Caki2 (cell line): ENCODE results near the gene SPDYE16. TPM values are rescaled to one million over a fixed set of nuclear protein-coding genes. Genes with fewer than 3 reads are reported as not detected.
"Not testable (repeated sequence)": the region's sequence is repeated elsewhere in the genome, so short reads cannot be mapped to it uniquely, and the experiment has no call there.

Experiments
- DNase-seq: peaks from one replicate; pipeline ENCODE4 v3.0.0-alpha.2; 2015; ENCODE audit warnings: low read depth
- in situ Hi-C: cut with HindIII; loops from 2 replicates; pipeline ENCODE4 v1.10.0; 2016; ENCODE audit warnings: low sequenced_read_pairs, low pct_unique_long_range_greater_than_20kb, mixed read lengths
- total RNA-seq: library from RNA; depleted of rRNA; stranded (reverse); fragments of >200 nt; shearing (Covaris generic); gene quantifications from 2 replicates; pipeline ENCODE4 v1.2.3, GENCODE V29; 2014; ENCODE audit warnings: low replicate concordance; rRNA removed

Gene SPDYE16
- total RNA-seq = 2.2 TPM in 1 of 2 replicates, not detected in the other

- DNase-seq, in situ Hi-C loops: not testable (repeated sequence)
Measured at GRCh38 chr7:76543197-76543596, at the start of gene SPDYE16. SPDYE16 (minus strand) TSS chr7:76543297; CDS start chr7:76541459, 1,838 bp downstream.

DNA sequence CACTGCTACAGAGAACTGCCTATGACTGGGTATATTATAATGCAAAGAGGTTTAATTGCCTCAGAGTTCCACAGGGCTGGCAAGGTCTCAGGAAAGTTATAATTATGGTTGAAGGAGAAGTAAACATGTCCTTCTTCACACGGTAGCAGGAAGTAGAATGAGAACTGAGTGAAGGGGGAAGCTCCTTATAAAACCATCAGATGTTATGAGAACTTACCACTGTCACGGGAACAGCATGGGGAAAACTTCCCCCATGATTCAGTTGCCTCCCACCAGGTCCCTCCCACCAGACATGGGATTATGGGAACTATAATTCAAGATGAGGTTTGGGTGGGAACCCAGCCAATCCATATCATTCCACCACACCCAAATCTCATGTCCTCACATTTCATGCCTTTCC lies 49.6 kb upstream of the SPDYE16 start:
- DNase-seq, in situ Hi-C loops: not testable (repeated sequence)

GRCh38 chr7:76591602-76592304 lies 48.7 kb upstream of the SPDYE16 start:
- DNase-seq, in situ Hi-C loops: not testable (repeated sequence)

DNA sequence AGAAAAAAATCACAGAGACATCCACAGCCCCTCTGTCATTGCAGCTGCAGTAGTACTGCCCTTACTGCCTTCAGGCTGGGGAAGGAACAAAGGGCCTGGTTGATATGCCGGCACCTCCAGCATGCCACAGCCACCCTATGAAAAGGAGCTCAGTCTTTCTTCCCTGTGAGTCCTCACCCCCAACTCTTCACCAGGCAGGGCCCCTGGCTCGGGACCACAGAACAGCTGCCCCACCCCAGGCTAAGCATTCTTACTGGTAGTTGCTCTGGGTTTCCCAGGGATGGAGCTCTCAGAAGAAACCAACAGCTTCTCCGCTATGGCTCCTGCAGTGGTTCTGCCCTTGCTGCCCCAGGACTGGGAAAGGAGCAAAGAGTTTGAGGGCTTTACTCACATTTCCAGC lies 47.9 kb upstream of the SPDYE16 start:
- DNase-seq, in situ Hi-C loops: not testable (repeated sequence)

- in situ Hi-C loops, DNase-seq: not testable (repeated sequence)
Measured at GRCh38 chr7:76588586-76588985, 45.5 kb upstream of the SPDYE16 start.

- DNase-seq, in situ Hi-C loops: not testable (repeated sequence)
Measured at GRCh38 chr7:76586585-76587315, 43.7 kb upstream of the SPDYE16 start.

- in situ Hi-C loops = not testable (repeated sequence)
- peak; percentile 29 for DNase-seq
Measured at GRCh38 chr7:76583636-76584281, 40.7 kb upstream of the SPDYE16 start.

DNA sequence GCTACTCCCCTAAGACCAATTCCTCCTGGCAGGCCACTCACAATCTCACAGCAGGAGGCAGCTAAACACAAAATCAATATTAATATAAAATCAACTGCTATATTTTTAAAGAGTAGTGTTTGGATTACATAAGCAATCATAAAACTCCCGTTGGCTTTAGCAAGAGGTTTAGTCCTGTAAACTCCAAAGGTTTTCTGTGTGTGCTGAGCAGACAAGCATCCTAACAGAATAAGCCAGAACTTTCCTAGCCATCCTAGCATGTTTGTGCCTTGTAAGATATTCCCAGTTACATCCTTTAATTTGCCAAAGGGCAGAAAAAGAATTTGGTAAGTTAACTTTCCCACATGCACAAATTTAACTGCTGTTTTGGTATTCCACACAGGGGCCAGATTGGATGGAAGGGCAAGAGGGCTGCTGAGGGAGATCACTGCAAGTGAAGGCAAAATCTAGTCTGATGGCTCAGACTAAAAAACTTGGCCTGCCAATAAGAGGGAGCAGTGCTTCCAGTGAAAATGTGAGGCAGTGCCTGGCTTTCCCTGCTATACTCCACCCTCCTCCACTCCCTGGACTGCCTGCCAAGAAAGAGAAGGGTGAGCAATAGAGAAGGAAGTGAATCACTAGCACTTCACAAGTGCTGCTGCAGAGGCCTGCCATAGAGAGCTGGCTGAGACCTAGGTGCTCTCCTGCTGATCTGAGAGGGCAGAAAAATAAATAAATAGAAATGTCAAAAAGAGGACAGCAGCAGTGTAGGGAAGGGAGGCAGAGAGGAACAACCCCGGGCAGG lies 39.9 kb upstream of the SPDYE16 start:
- in situ Hi-C loops = not testable (repeated sequence)
- peak; percentile 75 for DNase-seq

DNA sequence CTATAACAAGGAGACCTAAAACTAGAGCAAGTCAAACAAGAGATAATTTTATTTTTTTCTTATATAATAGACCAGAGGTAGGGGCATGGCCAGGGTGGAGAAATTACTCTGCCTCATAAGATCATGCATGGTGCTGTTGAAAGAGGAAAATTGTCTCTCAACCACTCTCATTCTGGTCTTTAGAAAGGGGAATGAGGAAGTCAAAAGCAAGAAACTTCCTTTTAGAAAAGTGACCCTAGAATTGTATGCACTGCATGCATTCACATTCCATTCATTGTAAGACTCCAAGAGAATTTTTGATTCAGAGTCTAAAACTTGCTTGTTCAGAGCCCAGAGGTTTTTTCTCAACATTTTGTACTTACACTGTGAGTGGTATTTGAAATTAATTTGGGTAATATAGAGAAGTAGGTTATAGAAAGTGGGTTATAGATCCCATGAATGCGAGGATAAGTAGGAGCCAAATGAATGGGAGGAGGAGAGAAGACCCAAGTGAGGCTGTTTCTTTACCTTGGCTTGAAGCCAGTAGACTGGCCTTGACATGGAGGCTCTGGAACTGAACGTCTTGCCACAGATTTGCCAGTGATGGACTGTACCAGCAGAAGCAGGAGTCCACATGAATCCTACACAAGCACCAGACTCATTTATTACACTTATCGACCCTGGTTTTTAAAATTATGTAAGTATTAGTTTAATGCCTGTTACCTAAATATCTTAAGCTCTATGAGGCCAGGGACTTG lies 33.0 kb upstream of the SPDYE16 start:
- in situ Hi-C loops, DNase-seq: not testable (repeated sequence)

DNA sequence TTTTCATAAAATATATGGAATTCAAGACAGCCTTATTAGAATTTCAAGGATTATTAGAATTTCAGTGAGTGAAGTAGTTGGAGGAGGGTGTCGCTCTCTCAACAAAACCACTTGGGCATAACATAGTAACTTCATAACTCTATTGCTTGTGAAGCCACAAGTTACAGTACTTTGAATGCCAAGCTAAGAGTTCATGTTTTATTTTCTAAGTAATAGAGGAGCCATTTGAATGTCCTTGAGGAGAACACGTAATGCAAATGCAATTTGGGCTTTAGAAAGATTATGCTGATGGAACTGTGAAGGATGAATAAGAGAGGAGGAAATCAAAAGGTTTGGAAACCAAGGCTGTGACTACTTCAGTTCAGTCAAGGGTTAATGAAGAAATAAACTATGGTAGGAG lies 32.3 kb upstream of the SPDYE16 start:
- in situ Hi-C loops, DNase-seq: not testable (repeated sequence)

GRCh38 chr7:76572296-76572695 lies 29.2 kb upstream of the SPDYE16 start:
- in situ Hi-C loops, DNase-seq: not testable (repeated sequence)

GRCh38 chr7:76570324-76570775 lies 27.3 kb upstream of the SPDYE16 start:
- in situ Hi-C loops = not testable (repeated sequence)
- peak; percentile 50 for DNase-seq

GRCh38 chr7:76568742-76569141 lies 25.6 kb upstream of the SPDYE16 start:
- DNase-seq = peak; percentile 33
- in situ Hi-C loops = not testable (repeated sequence)

- DNase-seq, in situ Hi-C loops: not testable (repeated sequence)
Measured at GRCh38 chr7:76567753-76568152, 24.7 kb upstream of the SPDYE16 start.

GRCh38 chr7:76567311-76567710 lies 24.2 kb upstream of the SPDYE16 start:
- in situ Hi-C loops = not testable (repeated sequence)

DNA sequence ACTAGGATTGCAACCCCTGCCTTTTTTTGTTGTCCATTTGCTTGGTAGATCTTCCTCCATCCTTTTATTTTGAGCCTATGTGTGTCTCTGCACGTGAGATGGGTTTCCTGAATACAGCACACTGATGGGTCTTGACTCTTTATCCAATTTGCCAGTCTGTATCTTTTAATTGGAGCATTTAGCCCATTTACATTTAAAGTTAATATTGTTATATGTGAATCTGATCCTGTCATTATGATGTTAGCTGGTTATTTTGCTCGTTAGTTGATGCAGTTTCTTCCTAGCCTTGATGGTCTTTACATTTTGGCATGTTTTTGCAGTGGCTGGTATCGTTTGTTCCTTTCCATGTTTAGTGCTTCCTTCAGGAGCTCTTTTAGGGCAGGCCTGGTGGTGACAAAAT lies 21.9 kb upstream of the SPDYE16 start:
- DNase-seq, in situ Hi-C loops: not testable (repeated sequence)

More at GRCh38 chr7:76567311-76567710, 24.2 kb upstream of the SPDYE16 start:
- not testable (repeated sequence) for DNase-seq

GRCh38 chr7:76561342-76561741 lies 18.2 kb upstream of the SPDYE16 start:
- in situ Hi-C loops, DNase-seq: not testable (repeated sequence)
